Liver (tissue), 9 donors: Measurements from ENCODE around the gene YBX3. TPM values are rescaled to one million over a fixed set of nuclear protein-coding genes. Genes with fewer than 3 reads are reported as not detected.

Source experiments
- DNase-seq: peaks from one replicate; pipeline ENCODE4 v3.0.0-alpha.2; 2017; ENCODE audit warnings: low spot score
- H3K27ac ChIP-seq, 2 donors: one replicate each; pipeline ENCODE4 v1.7.0; 2013; ENCODE audit warnings: inconsistent platforms in 2 of 2, low read length in 2 of 2, control low read depth in 1 of 2, low read depth in 1 of 2, mild to moderate bottlenecking in 1 of 2
- H3K27me3 ChIP-seq, 4 donors: one replicate each; pipeline versions ENCODE4 v1.6.1 to v1.7.0; 2013; ENCODE audit warnings: low read length in 3 of 4, inconsistent platforms in 1 of 4, mild to moderate bottlenecking in 1 of 4, moderate library complexity in 1 of 4; ENCODE audit not compliant: control insufficient read depth in 4 of 4, insufficient read depth in 4 of 4
- H3K36me3 ChIP-seq, 4 donors: one replicate each; pipeline versions ENCODE4 v1.6.1 to v1.7.0; 2013; ENCODE audit warnings: low read length in 3 of 4, mild to moderate bottlenecking in 3 of 4, low read depth in 1 of 4, moderate library complexity in 1 of 4; ENCODE audit not compliant: control insufficient read depth in 4 of 4, insufficient read depth in 3 of 4
- H3K4me1 ChIP-seq, 4 donors: one replicate each; pipeline versions ENCODE4 v1.6.1 to v1.7.0; 2013; ENCODE audit warnings: low read length in 3 of 4, mild to moderate bottlenecking in 3 of 4, moderate library complexity in 1 of 4; ENCODE audit not compliant: control insufficient read depth in 4 of 4, insufficient read depth in 4 of 4
- H3K4me3 ChIP-seq, 3 donors: one replicate each; pipeline versions ENCODE4 v1.6.1 to v1.7.0; 2013; ENCODE audit warnings: low read length in 3 of 3, control low read depth in 1 of 3, low read depth in 1 of 3, mild to moderate bottlenecking in 1 of 3
- H3K9ac ChIP-seq, 2 donors: one replicate each; pipeline ENCODE4 v1.7.0; 2013; ENCODE audit warnings: low read length in 2 of 2, mild to moderate bottlenecking in 2 of 2, moderate library complexity in 2 of 2, control low read depth in 1 of 2, low read depth in 1 of 2
- H3K9me3 ChIP-seq, 4 donors: one replicate each; pipeline versions ENCODE4 v1.6.1 to v1.7.0; 2013; ENCODE audit warnings: low read length in 3 of 4; ENCODE audit not compliant: control insufficient read depth in 4 of 4
- ATF3 ChIP-seq: IDR thresholded peaks from 2 replicates; pipeline ENCODE4 v1.6.1; 2016; ENCODE audit warnings: antibody characterized with exemption
- CTCF ChIP-seq: fragments of 150-350 bp; IDR thresholded peaks from 2 replicates; pipeline ENCODE4 v1.5.1; 2017; ENCODE audit warnings: improper control_type of control experiment, low read depth, low read length; ENCODE audit not compliant: missing input control
- EGR1 ChIP-seq, 2 donors: IDR thresholded peaks; 2 replicates each; pipeline ENCODE4 v1.6.1; 2016 to 2018; ENCODE audit warnings: antibody characterized with exemption in 2 of 2, low read depth in 2 of 2
- FOXA1 ChIP-seq: IDR thresholded peaks from 2 replicates; pipeline ENCODE4 v1.6.1; 2016; ENCODE audit warnings: antibody characterized with exemption
- FOXA2 ChIP-seq: IDR thresholded peaks from 2 replicates; pipeline ENCODE4 v1.6.1; 2016; ENCODE audit warnings: antibody characterized with exemption
- GABPA ChIP-seq, 2 donors: IDR thresholded peaks in 1 of 2; conservative IDR thresholded peaks in 1 of 2; 2 replicates each; pipeline ENCODE4 v1.6.1; 2016; ENCODE audit warnings: antibody characterized with exemption in 2 of 2, mild to moderate bottlenecking in 1 of 2, moderate library complexity in 1 of 2
- HNF4A ChIP-seq, 2 donors: conservative IDR thresholded peaks; 2 replicates each; pipeline ENCODE4 v1.6.1; 2016; ENCODE audit warnings: antibody characterized with exemption in 2 of 2, mild to moderate bottlenecking in 2 of 2
- HNF4G ChIP-seq: IDR thresholded peaks from 2 replicates; pipeline ENCODE4 v1.6.1; 2016; ENCODE audit warnings: antibody characterized with exemption
- JUND ChIP-seq, 2 donors: IDR thresholded peaks; 2 replicates each; pipeline ENCODE4 v1.6.1; 2016; ENCODE audit warnings: antibody characterized with exemption in 2 of 2
- MAX ChIP-seq: IDR thresholded peaks from 2 replicates; pipeline ENCODE4 v1.6.1; 2016; ENCODE audit warnings: antibody characterized with exemption
- NR2F2 ChIP-seq: IDR thresholded peaks from 2 replicates; pipeline ENCODE4 v1.6.1; 2016; ENCODE audit warnings: antibody characterized with exemption
- RAD21 ChIP-seq, 2 donors: IDR thresholded peaks; 2 replicates each; pipeline ENCODE4 v1.6.1; 2016; ENCODE audit warnings: antibody characterized with exemption in 2 of 2, mild to moderate bottlenecking in 2 of 2
- REST ChIP-seq: IDR thresholded peaks from 2 replicates; pipeline ENCODE4 v1.6.1; 2016; ENCODE audit warnings: antibody characterized with exemption, mild to moderate bottlenecking
- RXRA ChIP-seq, 2 donors: IDR thresholded peaks; 2 replicates each; pipeline ENCODE4 v1.6.1; 2017 to 2018; ENCODE audit warnings: antibody characterized with exemption in 2 of 2, mild to moderate bottlenecking in 1 of 2
- SP1 ChIP-seq: IDR thresholded peaks from 2 replicates; pipeline ENCODE4 v1.6.1; 2018; ENCODE audit warnings: antibody characterized with exemption, mild to moderate bottlenecking
- TAF1 ChIP-seq: conservative IDR thresholded peaks from 2 replicates; pipeline ENCODE4 v1.6.1; 2016; ENCODE audit warnings: antibody characterized with exemption, mild to moderate bottlenecking
- YY1 ChIP-seq: IDR thresholded peaks from 2 replicates; pipeline ENCODE4 v1.6.1; 2016; ENCODE audit warnings: antibody characterized with exemption, mild to moderate bottlenecking
- ZBTB33 ChIP-seq: IDR thresholded peaks from 2 replicates; pipeline ENCODE4 v1.6.1; 2016; ENCODE audit warnings: antibody characterized with exemption
- WGBS: extraction: QIAGEN DNeasy Blood & Tissue Kit; methylation state at CpG from one replicate; pipeline ENCODE4 v1.1.7; 2013; 5-methylcytosine and 5-hydroxymethylcytosine counted together
- polyA plus RNA-seq, 2 donors: library from polyadenylated mRNA; stranded (reverse) in 1 of 2; unstranded in 1 of 2; fragments of 200-250 nt in 1 of 2; fragments of >200 nt in 1 of 2; fragmentation: Nextera tagmentation in 1 of 2; extraction: Ambion mirVana in 1 of 2; gene quantifications; one replicate each; pipeline versions ENCODE4 v1.2.1 to v1.2.3, GENCODE V29; 2013 to 2015
- total RNA-seq, 2 donors: library from RNA; depleted of rRNA; stranded (reverse); fragments of >200 nt; gene quantifications; one replicate each; pipeline ENCODE4 v1.2.3, GENCODE V29; 2014
- donor health status: healthy.
- donor health status: healthy.
- donor health status: healthy.
- donor health status: healthy.
- donor health status: healthy.

Gene YBX3
- total and polyA plus RNA-seq, 4 donors: 6.8 to 116 (median 15.7) TPM

- H3K4me1 ChIP-seq: peaks cover 0 to 7% (median 2%) of the 10 kb centered on the region in 4 donors
- no peak for DNase-seq
- TF ChIP-seq CTCF (no peak), RXRA (IDR thresholded peaks at IDR 0.05) (no peak), GABPA (IDR thresholded peaks at IDR 0.05 in 1 of 2, conservative IDR thresholded peaks at IDR 0.05 in 1 of 2) (no peak), FOXA1 (no peak), YY1 (no peak), EGR1 (IDR thresholded peaks at IDR 0.05; ENCODE audit: low read depth in 2 of 2) (no peak), HNF4A (conservative IDR thresholded peaks at IDR 0.05) (no peak), FOXA2 (no peak), REST (no peak)
- no peak overlapping the region for H3K9ac ChIP-seq
- H3K36me3 ChIP-seq: no peaks in the 10 kb centered on the region
- peaks cover 0 to 2% (median 0%) of the 10 kb centered on the region in 4 donors for H3K27me3 ChIP-seq
- H3K9me3 ChIP-seq: no peaks in the 10 kb centered on the region
- H3K27ac ChIP-seq: no peak overlapping the region
- H3K4me3 ChIP-seq: peak overlapping the region in 1 of 3 donors; percentile 22
- WGBS: 42% methylated on average over 5 of the region's 5 CpGs
Measured at GRCh38 chr12:10668526-10668925, 54.6 kb downstream of the YBX3 start.

GRCh38 chr12:10667581-10667980, 55.5 kb downstream of the YBX3 start:
- Histone ChIP-seq H3K27ac (no peak overlapping the region), H3K4me3 (no peak overlapping the region), H3K9me3 (no peaks in the 10 kb centered on the region), H3K27me3 (peaks cover 0 to 2% (median 0%) of the 10 kb centered on the region in 4 donors), H3K36me3 (no peaks in the 10 kb centered on the region), H3K9ac (no peak overlapping the region), H3K4me1 (peaks cover 0 to 7% (median 2%) of the 10 kb centered on the region in 4 donors)
- no peak for DNase-seq
- 69% methylated on average over 1 of the region's 1 CpG for WGBS
- TF ChIP-seq ZBTB33: no peak
- TF ChIP-seq TAF1: no peak
- no peak for TF ChIP-seq RXRA (IDR thresholded peaks at IDR 0.05)
- TF ChIP-seq FOXA1: no peak
- TF ChIP-seq FOXA2: no peak
- no peak for TF ChIP-seq MAX
- TF ChIP-seq YY1: no peak
- TF ChIP-seq NR2F2: no peak
- no peak for TF ChIP-seq RAD21 (IDR thresholded peaks at IDR 0.05)
- no peak for TF ChIP-seq HNF4A (conservative IDR thresholded peaks at IDR 0.05)
- TF ChIP-seq ATF3: no peak
- no peak for TF ChIP-seq EGR1 (IDR thresholded peaks at IDR 0.05; ENCODE audit: low read depth in 2 of 2)
- no peak for TF ChIP-seq SP1
- no peak for TF ChIP-seq GABPA (IDR thresholded peaks at IDR 0.05 in 1 of 2, conservative IDR thresholded peaks at IDR 0.05 in 1 of 2)
- TF ChIP-seq CTCF: no peak
- no peak for TF ChIP-seq REST
- TF ChIP-seq JUND (IDR thresholded peaks at IDR 0.05): no peak
- TF ChIP-seq HNF4G: no peak
